GM12891 (cell line): Measurements from ENCODE around the gene TMTC1.

Source experiments
- PAX5 ChIP-seq: IDR thresholded peaks from 2 replicates; pipeline ENCODE4 v1.6.1; 2011; ENCODE audit warnings: low read length, moderate library complexity, mild to moderate bottlenecking; ENCODE audit not compliant: insufficient read depth, severe bottlenecking
- POLR2A ChIP-seq: IDR thresholded peaks from 2 replicates; pipeline ENCODE4 v1.6.1; 2011; ENCODE audit warnings: low read depth, low read length, control low read depth
- POLR2AphosphoS5 ChIP-seq: IDR thresholded peaks from 2 replicates; pipeline ENCODE4 v1.6.1; 2011; ENCODE audit warnings: low read depth, low read length, control low read depth
- POU2F2 ChIP-seq: IDR thresholded peaks from 2 replicates; pipeline ENCODE4 v1.6.1; 2011; ENCODE audit warnings: low read depth, mild to moderate bottlenecking, control low read depth, low read length, moderate library complexity
- SPI1 ChIP-seq: IDR thresholded peaks from 2 replicates; pipeline ENCODE4 v1.6.1; 2011; ENCODE audit warnings: low read depth, low read length, control low read depth
- TAF1 ChIP-seq: IDR thresholded peaks from 2 replicates; pipeline ENCODE4 v1.6.1; 2011; ENCODE audit warnings: low read depth, low read length, control low read depth

DNA sequence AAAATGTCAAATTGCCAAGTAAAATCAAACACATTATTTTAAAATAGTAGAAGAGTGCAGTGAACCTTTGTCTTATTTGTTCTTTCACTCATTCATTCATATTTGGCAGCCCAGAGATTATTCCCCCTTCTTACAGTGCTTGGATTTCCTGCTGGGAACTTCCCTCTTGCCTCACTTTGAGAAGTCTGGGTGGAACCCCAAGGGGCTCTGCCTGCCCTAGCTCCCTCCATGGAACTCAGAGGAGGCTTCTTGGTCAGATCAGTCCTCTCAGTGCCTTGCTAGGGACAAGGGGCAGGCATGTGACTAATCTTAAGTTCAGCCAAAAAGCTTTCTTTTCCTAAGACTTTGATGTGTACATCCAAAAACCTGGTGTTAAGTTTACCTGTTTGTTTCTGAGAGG, 201.6 kb downstream of the TMTC1 start:
- no peak for TF ChIP-seq POLR2A
- TF ChIP-seq TAF1 = no peak
- TF ChIP-seq POLR2AphosphoS5 = no peak
- no peak for TF ChIP-seq SPI1
- TF ChIP-seq PAX5 = no peak
- TF ChIP-seq POU2F2 = no peak
